Duodenal mucosa (tissue), 2 donors: Measurements from ENCODE around the gene DDT.
"Not testable (repeated sequence)": the region's sequence is repeated elsewhere in the genome, so short reads cannot be mapped to it uniquely, and the experiment has no call there.

Experiments used
- H3K27ac ChIP-seq: one replicate; pipeline ENCODE4 v1.7.0; 2013; ENCODE audit warnings: low read depth, low read length
- H3K27me3 ChIP-seq, 2 donors: one replicate each; pipeline ENCODE4 v1.7.0; 2013; ENCODE audit warnings: low read length in 2 of 2, control low read depth in 1 of 2; ENCODE audit not compliant: insufficient read depth in 2 of 2, control insufficient read depth in 1 of 2
- H3K36me3 ChIP-seq, 2 donors: one replicate each; pipeline ENCODE4 v1.7.0; 2013; ENCODE audit warnings: low read length in 2 of 2, control low read depth in 1 of 2; ENCODE audit not compliant: insufficient read depth in 2 of 2, control insufficient read depth in 1 of 2
- H3K4me1 ChIP-seq, 2 donors: one replicate each; pipeline ENCODE4 v1.7.0; 2013; ENCODE audit warnings: low read length in 2 of 2, control low read depth in 1 of 2; ENCODE audit not compliant: insufficient read depth in 2 of 2, control insufficient read depth in 1 of 2
- H3K4me3 ChIP-seq, 2 donors: one replicate each; pipeline ENCODE4 v1.7.0; 2013; ENCODE audit warnings: low read length in 2 of 2, low read depth in 1 of 2
- H3K9ac ChIP-seq, 2 donors: one replicate each; pipeline ENCODE4 v1.7.0; 2013; ENCODE audit warnings: low read length in 2 of 2, low read depth in 1 of 2
- H3K9me3 ChIP-seq, 2 donors: one replicate each; pipeline ENCODE4 v1.7.0; 2013; ENCODE audit warnings: low read length in 2 of 2, control low read depth in 1 of 2; ENCODE audit not compliant: control insufficient read depth in 1 of 2

The DDT gene

DNA sequence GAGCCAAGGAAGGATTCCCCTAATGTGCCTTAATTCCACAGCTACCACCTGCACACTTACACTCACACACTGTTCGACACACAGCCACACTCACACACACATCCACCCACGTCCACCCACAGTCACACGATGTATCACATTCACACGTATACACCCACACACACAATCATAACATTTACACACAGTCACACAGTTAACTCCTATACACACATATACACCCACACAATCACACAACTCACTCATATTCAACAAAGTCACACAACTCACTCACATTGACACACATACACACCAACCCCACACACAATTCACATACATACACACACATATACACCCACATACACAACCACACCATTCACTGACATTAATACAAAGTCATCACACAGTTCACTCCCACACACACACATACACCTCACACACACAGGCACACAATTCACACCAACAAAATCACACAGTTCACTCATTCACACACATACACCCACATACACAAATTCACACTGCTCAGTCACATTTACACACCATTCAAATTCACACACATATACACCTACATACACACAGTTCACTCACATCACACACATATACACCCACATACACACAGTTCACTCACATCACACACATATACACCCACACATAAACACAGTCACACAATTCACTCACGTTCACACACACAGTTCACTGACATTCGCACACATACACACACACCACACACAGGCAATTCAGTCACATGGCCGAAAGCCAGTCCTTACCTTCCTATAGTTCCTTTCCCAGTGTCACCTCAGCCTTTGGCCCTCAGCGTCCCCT, 19.8 kb downstream of the DDT start:
- not testable (repeated sequence) for H3K9ac ChIP-seq, H3K27ac ChIP-seq, H3K9me3 ChIP-seq, H3K27me3 ChIP-seq, H3K36me3 ChIP-seq, H3K4me3 ChIP-seq, H3K4me1 ChIP-seq

DNA sequence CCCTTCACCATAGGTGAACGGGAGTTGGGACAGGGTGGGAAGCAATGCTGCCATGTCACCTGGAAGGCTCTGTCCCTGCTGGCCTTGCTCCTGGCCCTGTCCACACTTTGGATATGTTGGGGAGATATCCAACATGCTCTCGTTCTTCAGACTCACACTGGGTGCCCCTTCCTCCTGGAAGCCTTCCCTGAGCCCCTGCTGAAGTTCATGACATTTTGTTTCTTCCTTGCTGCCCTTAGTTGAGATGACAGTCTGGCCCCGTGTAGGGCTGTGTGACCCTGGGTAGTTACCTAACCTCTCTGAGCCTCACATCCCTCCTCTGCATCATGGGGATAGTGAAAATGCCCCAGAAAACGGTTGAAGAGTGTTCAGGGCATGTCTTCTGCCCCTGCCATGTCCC, 20.8 kb downstream of the DDT start:
- not testable (repeated sequence) for H3K9me3 ChIP-seq, H3K9ac ChIP-seq, H3K4me1 ChIP-seq, H3K27me3 ChIP-seq, H3K36me3 ChIP-seq, H3K4me3 ChIP-seq, H3K27ac ChIP-seq

DNA sequence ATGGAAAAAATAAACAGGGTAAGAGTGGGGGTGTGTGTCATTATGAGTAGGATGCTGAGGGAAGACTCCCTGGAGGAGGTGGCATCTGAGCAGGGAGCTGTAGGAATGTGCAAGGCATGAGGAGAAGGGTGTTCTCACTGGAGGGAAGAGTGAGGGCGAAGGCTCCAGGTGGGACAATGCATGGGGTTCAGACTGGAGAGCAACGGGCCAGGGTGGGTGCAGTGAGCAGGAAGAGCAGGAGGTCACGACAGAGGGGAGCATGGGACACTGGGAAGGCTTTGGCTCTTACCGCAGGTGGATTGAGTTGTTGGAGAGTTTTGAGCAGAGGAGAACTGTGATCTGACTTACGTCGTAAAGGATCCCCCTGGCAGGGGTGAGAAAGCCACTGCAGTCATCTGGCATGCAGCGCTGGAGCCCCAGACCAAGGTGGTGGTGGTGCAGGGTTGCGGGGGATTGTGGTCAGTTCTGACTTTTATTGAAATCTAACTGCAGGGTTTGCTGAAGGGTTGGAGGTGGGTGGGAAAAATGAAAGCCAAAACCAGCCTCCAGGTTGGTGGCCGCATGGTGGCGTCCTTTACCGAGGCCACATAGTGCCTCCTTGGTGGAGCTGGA, 21.3 kb downstream of the DDT start:
- H3K27ac ChIP-seq, H3K9me3 ChIP-seq, H3K9ac ChIP-seq, H3K4me3 ChIP-seq, H3K4me1 ChIP-seq, H3K36me3 ChIP-seq, H3K27me3 ChIP-seq: not testable (repeated sequence)

DNA sequence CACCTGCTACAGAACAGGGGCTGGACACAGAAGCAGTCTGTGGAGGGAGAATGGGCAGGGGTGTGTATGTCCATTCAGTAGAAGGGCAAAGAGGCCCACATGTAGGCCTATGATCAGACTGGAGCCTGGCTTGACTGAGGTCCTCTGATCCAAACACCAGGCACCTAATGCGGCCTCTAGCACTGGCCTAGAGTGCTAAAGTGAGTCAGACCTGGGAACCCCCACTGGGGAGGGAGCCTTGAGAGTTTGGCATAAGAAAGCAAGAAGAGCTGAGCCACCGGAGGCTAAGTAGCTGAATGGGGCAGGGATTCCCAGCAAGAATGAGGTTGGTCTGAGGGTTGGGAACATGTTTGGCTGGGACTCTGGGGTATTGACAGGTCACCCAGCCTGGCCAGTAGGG, 22.9 kb downstream of the DDT start:
- H3K9ac ChIP-seq, H3K4me1 ChIP-seq, H3K4me3 ChIP-seq, H3K9me3 ChIP-seq, H3K27me3 ChIP-seq, H3K36me3 ChIP-seq, H3K27ac ChIP-seq: not testable (repeated sequence)

DNA sequence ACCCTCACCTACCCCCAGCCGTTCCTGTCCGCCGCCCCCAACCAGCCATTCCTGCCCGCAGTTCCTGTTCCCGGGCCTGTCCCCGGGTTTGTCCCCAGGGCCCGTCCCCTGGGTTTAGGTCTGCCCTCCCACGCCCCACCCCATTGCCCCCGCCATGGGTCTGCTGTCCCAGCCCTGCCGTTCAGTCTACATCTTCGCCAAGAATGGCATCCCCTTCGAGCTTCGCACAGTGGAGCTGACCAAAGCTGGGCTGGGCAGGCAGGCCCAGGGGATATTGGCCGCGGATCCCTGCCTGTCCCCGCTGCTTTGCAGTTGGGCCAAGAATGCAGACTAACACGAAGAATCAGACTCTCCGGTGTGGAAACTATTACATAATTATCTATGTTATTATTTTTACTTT, 24.5 kb downstream of the DDT start:
- not testable (repeated sequence) for H3K4me1 ChIP-seq, H3K9ac ChIP-seq, H3K27ac ChIP-seq, H3K27me3 ChIP-seq, H3K36me3 ChIP-seq, H3K4me3 ChIP-seq, H3K9me3 ChIP-seq

DNA sequence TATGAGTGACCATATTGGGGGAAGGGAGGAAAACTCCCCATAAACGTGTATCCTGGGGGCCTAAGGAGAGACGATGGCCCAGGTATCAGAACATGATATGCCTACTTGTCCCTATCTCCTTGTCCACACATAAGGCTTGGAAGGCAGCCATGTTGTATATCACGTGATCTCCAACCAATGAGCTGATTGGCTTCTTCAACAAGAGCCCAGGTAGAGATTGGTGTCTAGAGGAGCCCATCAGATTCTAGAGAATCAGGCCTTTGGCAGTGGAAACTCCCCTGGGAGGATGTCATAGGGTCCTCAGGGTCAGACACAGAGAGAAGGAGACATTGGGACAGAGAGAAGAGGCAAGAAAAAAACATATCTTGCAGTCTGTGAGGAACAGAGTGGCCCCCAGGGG, 26.9 kb downstream of the DDT start:
- not testable (repeated sequence) for H3K36me3 ChIP-seq, H3K27me3 ChIP-seq, H3K9ac ChIP-seq, H3K4me3 ChIP-seq, H3K4me1 ChIP-seq, H3K9me3 ChIP-seq, H3K27ac ChIP-seq

DNA sequence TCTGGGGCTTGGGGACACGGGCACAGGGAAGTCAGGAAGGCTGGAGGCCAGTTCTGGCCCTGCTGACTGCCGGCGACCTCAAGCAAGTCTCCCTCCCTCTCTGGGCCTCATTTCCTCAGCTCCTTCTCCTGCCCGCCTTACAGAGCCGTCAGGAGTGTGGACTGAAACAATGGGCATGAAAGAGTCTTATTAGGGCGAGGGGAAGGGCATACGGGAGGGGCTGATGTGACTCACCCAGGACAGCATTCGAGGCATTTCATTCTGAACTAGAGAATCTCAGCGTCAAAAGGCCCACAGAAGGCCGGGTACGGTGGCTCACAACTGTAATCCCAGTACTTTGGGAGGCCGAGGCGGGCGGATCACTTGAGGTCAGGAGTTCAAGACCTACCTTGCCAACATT, 34.1 kb downstream of the DDT start:
- not testable (repeated sequence) for H3K27ac ChIP-seq, H3K27me3 ChIP-seq, H3K9ac ChIP-seq, H3K36me3 ChIP-seq, H3K4me1 ChIP-seq, H3K9me3 ChIP-seq, H3K4me3 ChIP-seq

DNA sequence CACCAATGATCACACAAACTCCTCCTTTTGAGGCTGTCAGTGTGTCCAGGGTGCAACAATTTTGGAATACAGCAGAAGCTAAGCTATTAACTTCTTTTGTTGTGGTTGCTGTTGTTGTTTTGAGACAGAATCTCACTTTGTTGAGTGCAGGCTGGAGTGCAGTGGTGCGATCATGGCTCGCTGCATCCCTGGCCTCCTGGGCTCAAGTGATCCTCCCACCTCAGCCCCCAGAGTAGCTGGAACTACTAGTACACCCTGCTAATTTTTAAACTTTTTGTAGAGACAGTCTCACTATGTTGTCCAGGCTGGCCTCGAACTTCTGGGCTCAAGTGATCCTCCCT, 35.3 kb downstream of the DDT start:
- no peaks in the 10 kb centered on the region for H3K4me1 ChIP-seq
- no peaks in the 10 kb centered on the region for H3K36me3 ChIP-seq
- no peaks in the 10 kb centered on the region for H3K27me3 ChIP-seq
- H3K27ac ChIP-seq = no peak overlapping the region
- H3K4me3 ChIP-seq = no peak overlapping the region
- H3K9me3 ChIP-seq = no peaks in the 10 kb centered on the region
- no peak overlapping the region for H3K9ac ChIP-seq

DNA sequence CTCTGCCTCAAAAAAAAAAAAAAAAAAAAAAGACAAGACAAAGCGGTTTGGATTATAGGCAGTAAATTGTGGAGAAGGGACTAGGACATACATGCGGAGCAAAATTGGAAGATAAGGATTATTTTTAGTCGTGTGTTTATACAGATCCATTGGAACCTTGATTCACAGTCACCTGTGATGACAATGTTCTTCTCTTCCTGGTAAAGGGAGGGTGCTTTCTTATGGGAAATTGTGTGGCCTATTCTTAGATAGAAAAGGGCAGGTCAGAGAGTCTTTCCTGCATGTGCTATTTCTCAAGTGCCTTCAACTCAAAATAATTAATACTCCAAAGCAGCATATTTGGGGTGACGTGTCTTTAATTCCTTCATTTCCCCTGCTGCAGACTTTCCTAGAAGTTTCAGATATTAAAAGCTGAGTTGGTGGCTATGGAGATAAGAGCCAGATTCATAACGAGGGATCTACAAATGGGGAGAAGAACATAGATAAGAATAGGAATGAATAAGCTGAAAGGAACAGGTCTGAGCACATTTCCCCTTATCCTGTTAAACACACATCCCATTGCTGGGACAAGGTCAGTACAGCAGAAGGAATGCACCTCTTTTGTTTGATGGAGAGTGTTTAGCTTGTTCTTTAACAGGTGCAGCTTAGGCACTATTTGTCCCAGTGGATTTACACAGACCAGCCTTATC, 35.8 kb downstream of the DDT start:
- H3K9ac ChIP-seq = no peak overlapping the region
- no peak overlapping the region for H3K27ac ChIP-seq
- no peaks in the 10 kb centered on the region for H3K27me3 ChIP-seq
- no peaks in the 10 kb centered on the region for H3K9me3 ChIP-seq
- no peak overlapping the region for H3K4me3 ChIP-seq
- H3K36me3 ChIP-seq = no peaks in the 10 kb centered on the region
- H3K4me1 ChIP-seq = no peaks in the 10 kb centered on the region

DNA sequence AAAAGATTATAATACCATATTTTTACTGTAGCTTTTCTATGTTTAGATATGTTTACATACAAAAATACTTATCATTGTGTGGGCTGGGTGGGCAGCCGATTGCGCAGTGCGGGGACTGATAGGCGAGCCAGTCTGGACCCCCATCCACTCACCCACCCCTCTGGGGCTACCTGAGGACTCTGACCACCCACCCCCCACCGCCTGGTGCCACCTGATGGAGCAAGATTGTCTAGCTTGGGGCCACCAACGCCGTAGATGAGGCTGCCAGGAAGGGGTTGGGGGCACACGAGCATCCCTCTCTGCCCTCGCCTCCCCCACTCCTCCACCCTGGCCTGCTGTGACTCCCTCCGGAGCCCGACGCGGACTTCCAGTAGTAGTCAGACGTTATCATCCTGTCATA, 47.7 kb downstream of the DDT start:
- no peak overlapping the region for H3K27ac ChIP-seq
- H3K9me3 ChIP-seq = peaks cover 4 to 17% of the 10 kb centered on the region in 2 donors
- no peak overlapping the region for H3K9ac ChIP-seq
- H3K4me1 ChIP-seq = no peaks in the 10 kb centered on the region
- no peak overlapping the region for H3K4me3 ChIP-seq
- no peaks in the 10 kb centered on the region for H3K27me3 ChIP-seq
- H3K36me3 ChIP-seq = peaks cover 0 to 61% of the 10 kb centered on the region in 2 donors
